GM19372 (cell line): ENCODE measurements around the gene CHCHD6.

Source experiments
- ATAC-seq: cut with Tn5 transposase; IDR thresholded peaks from one replicate; pipeline ENCODE4 v1.9.1; 2021; ENCODE audit warnings: mild to moderate bottlenecking, low read depth, moderate library complexity; ENCODE audit not compliant: unreplicated experiment

CHCHD6 gene, protein sequence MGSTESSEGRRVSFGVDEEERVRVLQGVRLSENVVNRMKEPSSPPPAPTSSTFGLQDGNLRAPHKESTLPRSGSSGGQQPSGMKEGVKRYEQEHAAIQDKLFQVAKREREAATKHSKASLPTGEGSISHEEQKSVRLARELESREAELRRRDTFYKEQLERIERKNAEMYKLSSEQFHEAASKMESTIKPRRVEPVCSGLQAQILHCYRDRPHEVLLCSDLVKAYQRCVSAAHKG

DNA sequence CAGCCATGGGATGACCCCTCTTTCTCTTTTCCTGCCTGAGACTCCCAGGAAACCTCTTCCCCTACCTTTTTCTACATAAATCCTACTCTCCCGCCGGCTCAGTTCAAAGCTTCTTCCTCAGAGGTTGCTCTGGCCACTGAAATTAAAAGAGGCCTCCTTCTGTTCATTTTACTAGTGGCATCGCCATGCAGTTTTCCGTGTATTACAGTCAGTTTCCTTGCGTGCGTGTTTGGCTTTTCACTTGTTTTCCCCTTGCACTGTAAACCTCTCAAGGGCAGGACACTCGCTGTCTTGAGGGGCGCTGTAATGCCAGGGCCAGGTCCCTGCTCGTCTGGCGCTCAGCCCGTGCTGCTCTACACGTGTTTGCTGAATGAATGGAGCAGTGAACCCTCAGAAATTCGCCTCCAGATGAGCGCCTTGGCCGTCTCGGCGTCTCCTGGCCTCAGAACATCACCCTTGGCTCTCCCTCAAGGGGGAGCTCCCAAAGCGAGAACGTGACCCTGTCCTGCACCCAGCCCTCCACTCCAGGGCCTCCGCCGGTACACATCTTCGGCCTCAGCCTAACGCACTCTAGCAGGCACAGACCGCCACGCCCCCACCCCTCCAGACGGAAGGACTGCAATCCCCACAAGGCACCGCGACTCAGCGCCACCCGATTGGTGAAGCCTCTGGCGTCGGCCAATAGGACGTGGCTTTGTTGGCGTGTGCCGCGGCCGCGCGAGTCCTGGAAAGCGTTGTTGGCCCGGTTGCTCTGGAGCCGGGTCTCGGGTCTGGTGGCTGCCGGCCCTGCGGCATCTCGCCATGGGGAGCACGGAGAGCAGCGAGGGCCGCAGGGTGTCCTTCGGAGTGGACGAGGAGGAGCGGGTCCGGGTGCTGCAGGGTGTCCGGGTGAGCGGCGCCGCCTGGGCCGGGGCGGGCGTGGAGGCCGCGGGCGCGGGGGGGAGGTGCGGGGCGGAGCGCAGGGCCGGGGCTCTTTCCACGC is at the start of gene CHCHD6:
Gene CHCHD6 (plus strand): TSS at position 729 of the 982 bp plus-strand sequence. CDS start 73 bp downstream, at position 802.
- peak; percentile 99 for ATAC-seq

DNA sequence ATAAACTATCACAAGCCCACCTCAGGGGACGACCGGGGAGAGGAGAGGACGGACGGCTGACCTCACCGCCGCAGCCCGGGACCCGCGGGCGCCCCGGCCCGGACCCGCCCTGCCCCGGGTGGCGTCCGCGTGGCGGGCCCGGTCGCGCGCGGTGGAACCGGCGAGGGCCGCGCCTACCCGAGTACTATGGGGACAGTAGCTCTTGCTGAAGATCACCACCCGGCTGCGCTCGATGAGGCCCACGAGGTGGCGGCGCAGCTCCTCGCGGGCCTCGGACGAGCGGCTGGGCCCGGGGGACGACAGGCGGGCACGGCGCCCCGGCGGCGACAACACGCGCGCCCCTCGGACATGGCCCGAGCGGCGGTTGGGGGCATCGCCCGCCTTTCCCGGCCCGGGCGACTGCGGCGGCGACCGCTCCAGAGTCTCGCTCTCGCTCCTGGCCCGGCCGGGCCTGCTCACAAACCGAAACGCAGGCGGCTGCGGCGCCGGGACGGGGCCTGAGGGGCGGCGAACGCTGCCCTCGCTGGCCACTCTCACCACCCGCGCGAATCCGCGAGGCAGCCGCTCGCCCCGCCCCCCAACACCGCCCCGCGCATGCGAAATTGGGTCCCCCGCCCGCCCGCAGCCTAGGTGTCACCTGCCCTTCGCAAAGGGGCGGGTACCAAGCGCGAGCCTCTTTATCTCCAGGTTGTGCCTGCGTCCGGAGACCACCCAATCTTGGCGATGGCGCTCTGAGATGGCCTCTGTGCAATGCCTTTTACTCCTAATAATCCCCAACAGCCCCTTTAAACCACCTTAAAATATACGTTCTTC is 49.3 kb upstream of the CHCHD6 start, which contains the start of gene TXNRD3:
Gene TXNRD3 (minus strand): TSS at position 554 of the 813 bp plus-strand sequence.
- ATAC-seq, result no peak

- ATAC-seq, result no peak
These were observed 48.2 kb upstream of the CHCHD6 start for GRCh38 chr3:126655887-126656286.

GRCh38 chr3:126656371-126657134 is 47.5 kb upstream of the CHCHD6 start:
- no peak for ATAC-seq

DNA sequence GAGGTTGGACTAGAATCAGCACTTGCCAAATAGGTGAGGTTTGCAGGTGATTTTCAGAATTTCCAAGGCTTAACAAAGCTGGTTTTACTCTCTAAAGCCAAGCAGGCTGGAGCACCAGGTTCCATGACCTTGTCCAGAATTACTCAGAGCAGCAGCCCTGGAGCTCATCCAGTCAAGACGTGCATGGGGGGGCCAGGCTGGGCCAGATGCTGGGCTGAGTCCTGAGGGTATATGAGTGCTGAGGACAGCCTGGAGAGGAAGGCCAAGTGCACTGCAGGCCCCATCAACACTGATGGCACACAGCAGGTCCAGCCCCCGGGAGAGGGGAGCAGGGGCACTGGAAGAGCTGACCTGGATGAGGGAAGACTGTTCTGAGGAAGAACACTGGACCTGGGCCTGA is 46.1 kb upstream of the CHCHD6 start:
- ATAC-seq, result no peak

DNA sequence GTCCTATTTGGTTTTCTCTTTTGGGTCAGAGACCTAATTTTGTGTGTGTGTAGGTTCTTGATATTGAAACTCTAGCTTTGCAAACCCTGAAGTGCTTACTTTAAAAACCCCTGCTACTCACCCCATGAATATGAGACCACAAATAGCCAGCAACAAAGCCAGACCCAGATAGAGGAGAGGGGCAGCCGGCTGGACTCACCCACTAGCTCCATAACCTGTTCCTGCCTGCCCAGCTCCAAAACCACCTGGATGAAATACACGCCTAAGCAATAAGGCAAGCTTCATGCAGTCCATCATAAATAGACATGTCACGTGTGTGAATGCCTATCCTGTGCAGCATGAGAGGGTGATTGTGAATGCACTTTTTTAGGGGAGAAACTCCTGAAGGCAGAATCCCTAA is 45.5 kb upstream of the CHCHD6 start:
- no peak for ATAC-seq

GRCh38 chr3:126659915-126660886 is 43.8 kb upstream of the CHCHD6 start:
- ATAC-seq, result no peak

GRCh38 chr3:126661532-126662364 is 42.3 kb upstream of the CHCHD6 start:
- ATAC-seq, result no peak

DNA sequence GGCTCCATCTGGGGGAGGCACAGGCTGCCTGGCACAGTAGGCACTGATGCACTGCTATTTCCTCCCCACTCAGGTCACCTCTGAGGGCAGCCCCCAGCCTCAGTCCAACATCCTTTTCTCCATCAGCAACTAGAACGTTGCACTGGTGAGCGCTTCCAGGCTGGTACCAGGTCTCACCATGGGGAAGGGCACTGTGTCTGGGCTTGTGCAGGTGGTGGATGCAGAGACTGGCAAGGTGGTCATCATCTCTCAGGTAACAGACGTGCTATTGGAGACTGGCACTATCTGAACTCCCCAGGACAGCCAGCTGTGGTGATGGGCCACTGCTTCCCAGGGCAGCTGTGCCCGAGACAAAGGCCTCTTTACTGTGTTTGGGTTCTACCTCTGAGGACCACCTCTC is 40.8 kb upstream of the CHCHD6 start:
- no peak for ATAC-seq

GRCh38 chr3:126663750-126664149 is 40.3 kb upstream of the CHCHD6 start:
- ATAC-seq, result no peak

GRCh38 chr3:126664591-126665214 is 39.3 kb upstream of the CHCHD6 start:
- ATAC-seq, result no peak

- no peak for ATAC-seq
These were observed 38.7 kb upstream of the CHCHD6 start for GRCh38 chr3:126665221-126665936.

DNA sequence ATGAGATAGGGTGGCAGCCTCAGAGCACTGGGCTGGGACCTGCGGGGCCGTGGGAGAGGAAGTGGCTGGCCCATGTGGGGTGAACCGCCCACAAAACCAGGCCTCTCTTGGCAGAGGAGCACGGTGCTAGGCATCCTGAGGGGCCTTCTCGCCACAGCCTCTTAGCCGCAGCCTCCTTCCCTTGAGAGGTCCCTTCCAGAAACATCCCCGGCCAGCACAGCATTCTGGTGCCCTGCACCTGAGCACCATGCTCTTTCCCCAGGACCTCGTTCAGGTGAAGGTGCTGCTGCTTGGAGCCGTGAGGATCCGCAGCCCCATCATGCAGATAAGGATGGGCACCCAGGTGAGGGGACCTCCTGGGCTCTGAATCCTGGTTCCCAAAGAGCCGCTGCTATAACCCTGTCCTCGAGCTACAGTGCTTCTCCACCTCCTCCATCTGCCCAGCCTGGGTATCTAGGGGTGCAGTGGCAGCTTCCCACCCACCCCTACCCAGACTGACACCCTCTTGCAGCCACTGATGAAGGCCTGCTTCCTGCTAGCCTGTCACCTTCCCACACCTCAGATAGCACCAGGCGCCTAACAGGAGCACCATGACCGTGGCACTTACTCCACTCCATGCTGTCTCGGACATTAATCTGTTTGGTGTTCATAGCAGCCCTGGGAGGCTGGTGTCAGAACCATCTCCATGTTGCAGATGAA is 37.9 kb upstream of the CHCHD6 start:
- ATAC-seq, result no peak

DNA sequence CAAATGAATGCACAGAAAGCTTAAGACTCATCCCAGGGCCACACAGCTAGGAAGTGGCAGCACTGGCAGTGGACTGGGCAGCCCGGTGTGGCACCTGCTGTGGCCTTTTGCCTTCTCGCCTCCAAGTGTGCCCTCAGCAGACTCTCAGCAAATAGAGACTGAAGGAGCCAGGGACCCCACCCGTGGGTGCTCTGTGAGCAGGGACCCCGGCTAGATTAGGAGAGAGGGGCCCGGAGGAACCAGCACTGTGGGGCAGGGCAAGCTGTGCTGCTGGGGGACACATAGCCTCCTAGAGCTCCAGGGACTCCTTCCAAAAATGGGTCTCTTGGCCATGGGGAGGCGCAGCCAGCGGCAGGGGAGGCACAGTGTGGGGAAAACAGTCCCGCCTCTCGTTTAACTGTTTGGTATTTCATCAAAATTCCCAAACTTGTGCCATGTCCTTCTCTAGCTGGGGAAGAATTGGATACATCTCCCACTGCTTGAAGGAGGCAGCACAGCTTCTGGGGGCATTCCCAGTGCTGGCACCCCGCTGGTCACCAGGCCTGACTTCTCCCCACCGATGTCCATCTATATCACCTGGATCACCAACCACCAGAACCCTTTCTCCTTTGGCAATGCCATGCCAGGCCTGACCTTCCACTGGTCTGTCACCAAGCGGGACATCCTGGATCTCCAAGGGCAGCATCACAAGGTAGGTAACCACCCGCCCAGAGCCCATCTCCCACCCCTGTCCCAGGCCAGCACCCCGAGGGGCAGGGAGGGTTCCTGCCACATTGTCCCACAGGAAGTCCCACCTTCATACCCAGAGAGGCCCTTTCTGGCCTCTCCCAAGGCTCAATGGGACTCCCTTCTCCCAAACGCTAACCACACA is 37.1 kb upstream of the CHCHD6 start:
- no peak for ATAC-seq
